ENCODE results near the gene KRT79. TPM values are rescaled to one million over a fixed set of nuclear protein-coding genes. Genes with fewer than 3 reads are reported as not detected.

The KRT79 gene
- total and polyA plus RNA-seq, 9 of the 15 experiments (the other 6 are each of a cell fraction or from before 2014, with no cell fraction given): 0.03 to 2.3 (median 0.23) TPM; not detected in 2

DNA sequence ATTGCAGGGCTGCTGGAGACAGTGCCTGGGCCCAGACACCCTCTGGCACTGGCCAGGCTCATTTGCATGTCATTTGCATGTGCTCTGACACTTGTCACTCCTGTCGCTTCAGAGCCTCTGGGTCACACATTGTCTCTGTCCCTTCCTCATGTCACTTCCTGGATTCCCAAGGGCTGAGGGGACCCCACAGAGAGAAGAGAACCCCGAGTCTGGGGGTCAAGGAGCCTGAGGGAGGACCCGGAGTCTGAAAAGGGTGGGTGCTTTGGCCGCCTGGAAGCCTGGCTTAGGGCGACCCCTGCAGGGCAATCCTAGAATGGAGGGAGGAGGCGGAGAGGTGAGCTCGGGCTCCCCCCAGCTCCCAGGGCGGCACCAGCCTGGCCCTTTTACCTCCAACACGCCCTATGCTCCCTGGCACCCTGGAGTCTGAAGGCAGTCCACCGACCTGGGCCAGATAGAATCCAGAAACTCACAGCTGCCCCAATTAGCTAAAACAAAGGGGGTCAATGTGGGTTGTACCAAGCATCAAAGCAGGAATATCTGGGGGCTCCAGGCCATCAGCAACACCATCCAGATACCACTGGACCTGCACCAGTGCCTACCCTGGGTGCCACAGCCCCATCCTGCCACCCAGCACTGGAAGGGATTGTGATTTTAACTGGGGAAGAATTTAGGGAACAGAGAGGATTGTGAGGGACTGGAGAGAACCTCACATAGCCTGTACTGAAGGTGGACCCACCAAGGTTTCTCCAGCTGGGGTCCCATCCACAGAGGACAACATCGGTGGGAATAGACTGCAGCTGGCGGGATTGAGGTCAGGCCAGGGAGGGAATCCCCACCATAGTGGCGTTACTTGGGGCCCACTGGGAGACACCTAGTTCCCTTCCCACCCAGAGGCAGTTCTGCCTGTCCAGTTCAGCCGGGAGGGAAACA lies 36.5 kb upstream of the KRT79 start (continued):
- TF ChIP-seq ZNF146 (CRISPR knock-in tag; IDR thresholded peaks at IDR 0.05; ENCODE audit: unreplicated experiment) (no peak), ZNF143 (CRISPR knock-in tag; IDR thresholded peaks at IDR 0.05) (no peak), ZNF740 (CRISPR knock-in tag; IDR thresholded peaks at IDR 0.05) (peak; percentile 88), ZNF740 (tag; IDR thresholded peaks at IDR 0.05) (no peak), CTBP1 (IDR thresholded peaks at IDR 0.05; ENCODE audit: borderline replicate concordance) (peak; percentile 34; the same call in 1 of the 2 replicates), BCOR (IDR thresholded peaks at IDR 0.05) (no peak), YBX1 (IDR thresholded peaks at IDR 0.05) (no peak), NFATC3 (IDR thresholded peaks at IDR 0.05) (no peak), ZBED1 (IDR thresholded peaks at IDR 0.05) (no peak), GATAD2B (IDR thresholded peaks at IDR 0.05; ENCODE audit: borderline replicate concordance) (0 out of 2 replicates have a peak, but pooled peaks have one; percentile 37), ZNF431 (CRISPR knock-in tag; IDR thresholded peaks at IDR 0.05) (no peak)
- TF ChIP-seq, protein P1, sequence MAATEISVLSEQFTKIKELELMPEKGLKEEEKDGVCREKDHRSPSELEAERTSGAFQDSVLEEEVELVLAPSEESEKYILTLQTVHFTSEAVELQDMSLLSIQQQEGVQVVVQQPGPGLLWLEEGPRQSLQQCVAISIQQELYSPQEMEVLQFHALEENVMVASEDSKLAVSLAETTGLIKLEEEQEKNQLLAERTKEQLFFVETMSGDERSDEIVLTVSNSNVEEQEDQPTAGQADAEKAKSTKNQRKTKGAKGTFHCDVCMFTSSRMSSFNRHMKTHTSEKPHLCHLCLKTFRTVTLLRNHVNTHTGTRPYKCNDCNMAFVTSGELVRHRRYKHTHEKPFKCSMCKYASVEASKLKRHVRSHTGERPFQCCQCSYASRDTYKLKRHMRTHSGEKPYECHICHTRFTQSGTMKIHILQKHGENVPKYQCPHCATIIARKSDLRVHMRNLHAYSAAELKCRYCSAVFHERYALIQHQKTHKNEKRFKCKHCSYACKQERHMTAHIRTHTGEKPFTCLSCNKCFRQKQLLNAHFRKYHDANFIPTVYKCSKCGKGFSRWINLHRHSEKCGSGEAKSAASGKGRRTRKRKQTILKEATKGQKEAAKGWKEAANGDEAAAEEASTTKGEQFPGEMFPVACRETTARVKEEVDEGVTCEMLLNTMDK (IDR thresholded peaks at IDR 0.05; ENCODE audit: borderline replicate concordance, insufficient read depth, low read depth, low read length, poor library complexity, severe bottlenecking): peak; percentile 58
- TF ChIP-seq, protein P2, sequence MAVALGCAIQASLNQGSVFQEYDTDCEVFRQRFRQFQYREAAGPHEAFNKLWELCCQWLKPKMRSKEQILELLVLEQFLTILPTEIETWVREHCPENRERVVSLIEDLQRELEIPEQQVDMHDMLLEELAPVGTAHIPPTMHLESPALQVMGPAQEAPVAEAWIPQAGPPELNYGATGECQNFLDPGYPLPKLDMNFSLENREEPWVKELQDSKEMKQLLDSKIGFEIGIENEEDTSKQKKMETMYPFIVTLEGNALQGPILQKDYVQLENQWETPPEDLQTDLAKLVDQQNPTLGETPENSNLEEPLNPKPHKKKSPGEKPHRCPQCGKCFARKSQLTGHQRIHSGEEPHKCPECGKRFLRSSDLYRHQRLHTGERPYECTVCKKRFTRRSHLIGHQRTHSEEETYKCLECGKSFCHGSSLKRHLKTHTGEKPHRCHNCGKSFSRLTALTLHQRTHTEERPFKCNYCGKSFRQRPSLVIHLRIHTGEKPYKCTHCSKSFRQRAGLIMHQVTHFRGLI (CRISPR knock-in tag; IDR thresholded peaks at IDR 0.05): no peak
- TF ChIP-seq, protein P3, sequence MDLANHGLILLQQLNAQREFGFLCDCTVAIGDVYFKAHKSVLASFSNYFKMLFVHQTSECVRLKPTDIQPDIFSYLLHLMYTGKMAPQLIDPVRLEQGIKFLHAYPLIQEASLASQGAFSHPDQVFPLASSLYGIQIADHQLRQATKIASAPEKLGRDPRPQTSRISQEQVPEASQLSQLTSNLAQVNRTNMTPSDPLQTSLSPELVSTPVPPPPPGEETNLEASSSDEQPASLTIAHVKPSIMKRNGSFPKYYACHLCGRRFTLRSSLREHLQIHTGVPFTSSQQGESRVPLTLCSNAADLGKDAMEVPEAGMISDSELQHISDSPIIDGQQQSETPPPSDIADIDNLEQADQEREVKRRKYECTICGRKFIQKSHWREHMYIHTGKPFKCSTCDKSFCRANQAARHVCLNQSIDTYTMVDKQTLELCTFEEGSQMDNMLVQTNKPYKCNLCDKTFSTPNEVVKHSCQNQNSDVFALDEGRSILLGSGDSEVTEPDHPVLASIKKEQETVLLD (IDR thresholded peaks at IDR 0.05): no peak

Measured in K562 (cell line).